HEK293 (cell line): ENCODE results near the gene SENP1.
A peak's percentile ranks its signal among the peaks of the same experiment; 100 is the strongest.

ENCODE experiments used
- BCL6B ChIP-seq: fragments of 450-650 bp; formaldehyde crosslinking; IDR thresholded peaks from 2 replicates; pipeline ENCODE4 v1.5.1; 2017; ENCODE audit warnings: missing biosample characterization, missing genetic modification characterization
- KLF8 ChIP-seq: fragments of 450-650 bp; formaldehyde crosslinking; IDR thresholded peaks from 2 replicates; pipeline ENCODE4 v1.5.1; 2016; ENCODE audit warnings: missing biosample characterization, missing genetic modification characterization
- PRDM1 ChIP-seq: fragments of 450-650 bp; formaldehyde crosslinking; IDR thresholded peaks from 2 replicates; pipeline ENCODE4; 2016; ENCODE audit warnings: missing biosample characterization, missing genetic modification characterization
- SP7 ChIP-seq: fragments of 450-650 bp; formaldehyde crosslinking; IDR thresholded peaks from 2 replicates; pipeline ENCODE4 v1.5.1; 2016; ENCODE audit warnings: missing biosample characterization, missing genetic modification characterization
- TCF7L2 ChIP-seq: IDR thresholded peaks from 2 replicates; pipeline ENCODE4 v1.6.1; 2011; ENCODE audit warnings: low read depth, mild to moderate bottlenecking, inconsistent platforms, low read length, moderate library complexity, borderline replicate concordance
- YY1 ChIP-seq: fragments of 450-650 bp; formaldehyde crosslinking; IDR thresholded peaks from 2 replicates; pipeline ENCODE4 v1.5.1; 2018; ENCODE audit warnings: missing biosample characterization, missing genetic modification characterization
- ZBTB49 ChIP-seq: fragments of 450-650 bp; formaldehyde crosslinking; IDR thresholded peaks from 2 replicates; pipeline ENCODE4 v1.5.1; 2016; ENCODE audit warnings: missing biosample characterization, missing genetic modification characterization, low read depth
- ZBTB8A ChIP-seq: fragments of 450-650 bp; formaldehyde crosslinking; IDR thresholded peaks from 2 replicates; pipeline ENCODE4 v1.5.1; 2016; ENCODE audit warnings: missing biosample characterization, missing genetic modification characterization
- ZFP3 ChIP-seq: fragments of 450-650 bp; formaldehyde crosslinking; IDR thresholded peaks from 2 replicates; pipeline ENCODE4 v1.5.1; 2016; ENCODE audit warnings: low read depth, missing biosample characterization, missing genetic modification characterization
- ZNF10 ChIP-seq: fragments of 450-650 bp; formaldehyde crosslinking; IDR thresholded peaks from 2 replicates; pipeline ENCODE4 v1.5.1; 2017; ENCODE audit warnings: missing biosample characterization, missing genetic modification characterization
- ZNF121 ChIP-seq: fragments of 450-650 bp; formaldehyde crosslinking; IDR thresholded peaks from 2 replicates; pipeline ENCODE4 v1.5.1; 2016; ENCODE audit warnings: missing biosample characterization, missing genetic modification characterization
- ZNF132 ChIP-seq: fragments of 450-650 bp; formaldehyde crosslinking; IDR thresholded peaks from 2 replicates; pipeline ENCODE4 v1.5.1; 2017; ENCODE audit warnings: missing biosample characterization, missing genetic modification characterization, borderline replicate concordance
- ZNF133 ChIP-seq: fragments of 450-650 bp; formaldehyde crosslinking; IDR thresholded peaks from 2 replicates; pipeline ENCODE4 v1.5.1; 2016; ENCODE audit warnings: missing biosample characterization, missing genetic modification characterization
- ZNF18 ChIP-seq: fragments of 450-650 bp; formaldehyde crosslinking; IDR thresholded peaks from 2 replicates; pipeline ENCODE4 v1.5.1; 2016; ENCODE audit warnings: missing biosample characterization, missing genetic modification characterization
- ZNF211 ChIP-seq: fragments of 450-650 bp; formaldehyde crosslinking; IDR thresholded peaks from 2 replicates; pipeline ENCODE4 v1.5.1; 2016; ENCODE audit warnings: low read depth, missing biosample characterization, missing genetic modification characterization
- ZNF24 ChIP-seq: fragments of 450-650 bp; formaldehyde crosslinking; IDR thresholded peaks from 2 replicates; pipeline ENCODE4 v1.5.1; 2016; ENCODE audit warnings: missing biosample characterization, missing genetic modification characterization
- ZNF350 ChIP-seq: fragments of 450-650 bp; formaldehyde crosslinking; IDR thresholded peaks from 2 replicates; pipeline ENCODE4 v1.5.0; 2017; ENCODE audit warnings: missing biosample characterization, mild to moderate bottlenecking, missing genetic modification characterization
- ZNF423 ChIP-seq: fragments of 450-650 bp; formaldehyde crosslinking; IDR thresholded peaks from 2 replicates; pipeline ENCODE4 v1.5.1; 2016; ENCODE audit warnings: missing biosample characterization, missing genetic modification characterization
- ZNF513 ChIP-seq: fragments of 450-650 bp; IDR thresholded peaks from 2 replicates; pipeline ENCODE4 v1.5.1; 2018; ENCODE audit warnings: missing biosample characterization, missing genetic modification characterization
- ZNF558 ChIP-seq: fragments of 450-650 bp; formaldehyde crosslinking; IDR thresholded peaks from 2 replicates; pipeline ENCODE4 v1.5.1; 2016; ENCODE audit warnings: missing biosample characterization, missing genetic modification characterization
- ZNF585B ChIP-seq: fragments of 450-650 bp; formaldehyde crosslinking; IDR thresholded peaks from 2 replicates; pipeline ENCODE4 v1.5.1; 2016; ENCODE audit warnings: missing biosample characterization, missing genetic modification characterization
- ZNF768 ChIP-seq: fragments of 450-650 bp; formaldehyde crosslinking; IDR thresholded peaks from 2 replicates; pipeline ENCODE4 v1.5.1; 2018; ENCODE audit warnings: missing biosample characterization, mild to moderate bottlenecking, missing genetic modification characterization
- ZSCAN18 ChIP-seq: fragments of 450-650 bp; formaldehyde crosslinking; IDR thresholded peaks from 2 replicates; pipeline ENCODE4 v1.5.1; 2016; ENCODE audit warnings: missing biosample characterization, missing genetic modification characterization
- ZSCAN30 ChIP-seq: fragments of 450-650 bp; IDR thresholded peaks from 2 replicates; pipeline ENCODE4 v1.5.1; 2018; ENCODE audit warnings: missing biosample characterization, mild to moderate bottlenecking, missing genetic modification characterization, moderate library complexity
- TF ChIP-seq, protein P1 (sequence below): fragments of 450-650 bp; formaldehyde crosslinking; IDR thresholded peaks from 2 replicates; pipeline ENCODE4 v1.5.1; 2016; ENCODE audit warnings: missing biosample characterization, missing genetic modification characterization

SENP1 gene

DNA sequence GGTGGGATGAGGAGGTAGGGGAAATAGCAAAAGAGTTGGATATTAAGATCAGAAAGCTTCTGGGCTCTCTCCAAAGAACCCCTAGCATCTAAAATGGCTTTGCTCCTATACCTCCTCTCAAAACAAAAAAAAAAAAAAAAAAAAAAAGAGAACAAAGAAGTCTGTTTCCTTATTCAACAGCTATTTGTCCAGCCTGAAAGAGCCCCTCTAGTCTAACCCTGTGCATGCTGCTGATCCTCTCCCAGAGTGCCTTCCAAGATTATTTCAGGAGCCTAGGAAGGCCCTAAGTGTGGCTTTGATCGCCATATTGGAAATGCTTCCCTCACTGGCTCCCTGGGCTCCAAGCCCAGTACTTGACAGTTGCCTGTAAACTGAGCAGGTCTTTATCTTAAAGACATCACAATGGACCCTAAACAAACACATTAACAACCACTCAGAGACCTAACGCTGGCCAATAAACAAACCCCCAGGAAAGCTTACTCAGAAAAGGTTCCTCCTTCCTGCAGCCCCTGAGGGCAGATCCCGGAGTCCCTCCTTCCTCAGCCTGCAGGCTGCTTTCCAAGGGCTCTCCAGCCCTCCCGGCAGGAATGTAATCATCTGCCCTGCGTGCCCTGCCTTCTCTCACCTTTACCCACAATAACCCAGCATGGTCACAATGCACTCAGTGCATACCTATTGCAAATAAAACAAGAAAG is 84.2 kb downstream of the SENP1 start (continued):
- TF ChIP-seq ZSCAN18 (tag by site-specific recombination): no peak
- peak; percentile 89 for TF ChIP-seq ZSCAN30 (tag by site-specific recombination)
- no peak for TF ChIP-seq PRDM1
- TF ChIP-seq ZNF768: no peak
- peak; percentile 64 for TF ChIP-seq KLF8 (tag by site-specific recombination)
- TF ChIP-seq ZBTB8A: peak; percentile 97
- peak; percentile 76 for TF ChIP-seq ZNF423 (tag by site-specific recombination)
- TF ChIP-seq ZBTB49 (tag by site-specific recombination): no peak
- TF ChIP-seq ZNF585B (tag by site-specific recombination): no peak
- peak; percentile 63; the same call in 1 of the 2 replicates for TF ChIP-seq TCF7L2
- peak; percentile 19; the same call in 1 of the 2 replicates for TF ChIP-seq ZNF558 (tag by site-specific recombination)
- no peak for TF ChIP-seq ZNF132
- TF ChIP-seq, protein P1, sequence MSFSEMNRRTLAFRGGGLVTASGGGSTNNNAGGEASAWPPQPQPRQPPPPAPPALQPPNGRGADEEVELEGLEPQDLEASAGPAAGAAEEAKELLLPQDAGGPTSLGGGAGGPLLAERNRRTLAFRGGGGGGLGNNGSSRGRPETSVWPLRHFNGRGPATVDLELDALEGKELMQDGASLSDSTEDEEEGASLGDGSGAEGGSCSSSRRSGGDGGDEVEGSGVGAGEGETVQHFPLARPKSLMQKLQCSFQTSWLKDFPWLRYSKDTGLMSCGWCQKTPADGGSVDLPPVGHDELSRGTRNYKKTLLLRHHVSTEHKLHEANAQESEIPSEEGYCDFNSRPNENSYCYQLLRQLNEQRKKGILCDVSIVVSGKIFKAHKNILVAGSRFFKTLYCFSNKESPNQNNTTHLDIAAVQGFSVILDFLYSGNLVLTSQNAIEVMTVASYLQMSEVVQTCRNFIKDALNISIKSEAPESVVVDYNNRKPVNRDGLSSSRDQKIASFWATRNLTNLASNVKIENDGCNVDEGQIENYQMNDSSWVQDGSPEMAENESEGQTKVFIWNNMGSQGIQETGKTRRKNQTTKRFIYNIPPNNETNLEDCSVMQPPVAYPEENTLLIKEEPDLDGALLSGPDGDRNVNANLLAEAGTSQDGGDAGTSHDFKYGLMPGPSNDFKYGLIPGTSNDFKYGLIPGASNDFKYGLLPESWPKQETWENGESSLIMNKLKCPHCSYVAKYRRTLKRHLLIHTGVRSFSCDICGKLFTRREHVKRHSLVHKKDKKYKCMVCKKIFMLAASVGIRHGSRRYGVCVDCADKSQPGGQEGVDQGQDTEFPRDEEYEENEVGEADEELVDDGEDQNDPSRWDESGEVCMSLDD (tag by site-specific recombination): peak; percentile 52; the same call in 1 of the 2 replicates
- peak; percentile 62 for TF ChIP-seq ZNF513 (tag by site-specific recombination)
- no peak for TF ChIP-seq ZFP3
- no peak for TF ChIP-seq ZNF350 (tag by site-specific recombination)
- peak; percentile 52; the same call in 1 of the 2 replicates for TF ChIP-seq ZNF10 (tag by site-specific recombination)
- TF ChIP-seq SP7 (tag by site-specific recombination): peak; percentile 99
- peak; percentile 93 for TF ChIP-seq ZNF24 (tag by site-specific recombination)
- no peak for TF ChIP-seq ZNF211 (tag by site-specific recombination)
- no peak for TF ChIP-seq ZNF133
- TF ChIP-seq ZNF121 (tag by site-specific recombination): no peak
- no peak for TF ChIP-seq BCL6B (tag by site-specific recombination)
- TF ChIP-seq ZNF18 (tag by site-specific recombination): peak; percentile 71
- TF ChIP-seq YY1 (tag by site-specific recombination): peak; percentile 88
